ENCODE data around the gene OSBPL2.

- TF ChIP-seq CTCF (IDR thresholded peaks at IDR 0.05 in 8 of 11, conservative IDR thresholded peaks at IDR 0.05 in 3 of 11) (no peak), POLR2A (IDR thresholded peaks at IDR 0.05) (no peak)
These were observed 99.9 kb downstream of the OSBPL2 start for GRCh38 chr20:62338294-62338620.

Data from spleen (tissue), 7 donors.